ENCODE results near the gene SLC8A1. TPM values are rescaled to one million over a fixed set of nuclear protein-coding genes. Genes with fewer than 3 reads are reported as not detected.
A peak's percentile ranks its signal among the peaks of the same experiment; 100 is the strongest.

Gene SLC8A1
- total and polyA plus RNA-seq, 11 donors, result 61.9 to 1,521 (median 827) TPM

GRCh38 chr2:40169430-40169829 is 282.5 kb downstream of the SLC8A1 start:
- WGBS, 4 donors, result 85 to 97% (median 94%) methylated on average over 2 of the region's 2 CpGs
- intact Hi-C loops (cut with DNase I), result loop anchor here in 1 of 10 donors (2.0 kb wide), 1 partner anchor 27 kb away; no protein-coding TSS in a partner anchor
- no peak overlapping the region for H3K27ac ChIP-seq
- no peak overlapping the region for H3K4me3 ChIP-seq
- peaks cover 0 to 43% (median 24%) of the 10 kb centered on the region in 12 donors for H3K4me1 ChIP-seq
- peaks cover 0 to 61% (median 2%) of the 10 kb centered on the region in 9 donors for H3K36me3 ChIP-seq
- TF ChIP-seq POLR2A (IDR thresholded peaks at IDR 0.05) (no peak), CTCF (IDR thresholded peaks at IDR 0.05) (no peak)
- H3K27me3 ChIP-seq, result no peaks in the 10 kb centered on the region
- DNase-seq, result no peak
- no peaks in the 10 kb centered on the region for H3K9me3 ChIP-seq
- ATAC-seq, result no peak

GRCh38 chr2:40168546-40168945 is 283.3 kb downstream of the SLC8A1 start:
- peaks cover 0 to 49% (median 27%) of the 10 kb centered on the region in 12 donors for H3K4me1 ChIP-seq

GRCh38 chr2:40168032-40168431 is 283.9 kb downstream of the SLC8A1 start:
- H3K9me3 ChIP-seq, result no peaks in the 10 kb centered on the region
- H3K4me1 ChIP-seq, result peaks cover 0 to 54% (median 27%) of the 10 kb centered on the region in 12 donors
- no peaks in the 10 kb centered on the region for H3K27me3 ChIP-seq
- H3K36me3 ChIP-seq, result peaks cover 0 to 67% (median 12%) of the 10 kb centered on the region in 9 donors
- DNase-seq (no peak), ATAC-seq (peak; percentile 48 to 62 (median 53))
- 42 to 49% (median 43%) methylated on average over 4 of the region's 4 CpGs for WGBS, 4 donors
- H3K27ac ChIP-seq, result no peak overlapping the region
- intact Hi-C loops (cut with DNase I), result loop anchor here in 1 of 10 donors (2.0 kb wide), 1 partner anchor 29 kb away; no protein-coding TSS in a partner anchor
- TF ChIP-seq POLR2A (IDR thresholded peaks at IDR 0.05) (no peak), CTCF (IDR thresholded peaks at IDR 0.05) (no peak)
- no peak overlapping the region for H3K4me3 ChIP-seq

More at GRCh38 chr2:40168546-40168945, 283.3 kb downstream of the SLC8A1 start:
- peaks cover 0 to 62% (median 7%) of the 10 kb centered on the region in 9 donors for H3K36me3 ChIP-seq
- ATAC-seq (no peak), DNase-seq (no peak)
- no peak overlapping the region for H3K27ac ChIP-seq
- TF ChIP-seq CTCF (IDR thresholded peaks at IDR 0.05), result no peak
- TF ChIP-seq POLR2A (IDR thresholded peaks at IDR 0.05), result no peak
- no peaks in the 10 kb centered on the region for H3K9me3 ChIP-seq
- H3K27me3 ChIP-seq, result no peaks in the 10 kb centered on the region
- 0 to 63% (median 33%) methylated on average over 1 of the region's 1 CpG for WGBS, 4 donors
- no peak overlapping the region for H3K4me3 ChIP-seq
- intact Hi-C loops (cut with DNase I), result loop anchor here in 1 of 10 donors (2.0 kb wide), 1 partner anchor 28 kb away; no protein-coding TSS in a partner anchor

- Histone ChIP-seq H3K4me1 (peaks cover 0 to 54% (median 27%) of the 10 kb centered on the region in 12 donors), H3K27ac (peak overlapping the region in 11 of 12 donors; percentile 17 to 71 (median 45)), H3K9me3 (no peaks in the 10 kb centered on the region), H3K27me3 (no peaks in the 10 kb centered on the region), H3K36me3 (peaks cover 0 to 70% (median 32%) of the 10 kb centered on the region in 9 donors), H3K4me3 (no peak overlapping the region)
- DNase-seq, result no peak
- 28 to 57% (median 35%) methylated on average over 2 of the region's 2 CpGs for WGBS, 4 donors
- intact Hi-C loops (cut with DNase I), result no loop called here
- TF ChIP-seq CTCF (IDR thresholded peaks at IDR 0.05) (no peak), POLR2A (IDR thresholded peaks at IDR 0.05) (no peak)
- ATAC-seq, result no peak
Observed at GRCh38 chr2:40166006-40166405, 285.9 kb downstream of the SLC8A1 start.
